EH (cell line): ENCODE measurements around the gene TAB3.
"Not testable (repeated sequence)": the region's sequence is repeated elsewhere in the genome, so short reads cannot be mapped to it uniquely, and the experiment has no call there.

ENCODE experiments used
- DNase-seq: peaks from one replicate; pipeline ENCODE4 v3.0.0-alpha.2; 2015; ENCODE audit warnings: low read depth

TAB3 gene

GRCh38 chrX:30816079-30816478 is 73.0 kb downstream of the TAB3 start:
- DNase-seq = no peak

- DNase-seq = no peak
Measured at GRCh38 chrX:30814978-30815377, 74.1 kb downstream of the TAB3 start.

DNA sequence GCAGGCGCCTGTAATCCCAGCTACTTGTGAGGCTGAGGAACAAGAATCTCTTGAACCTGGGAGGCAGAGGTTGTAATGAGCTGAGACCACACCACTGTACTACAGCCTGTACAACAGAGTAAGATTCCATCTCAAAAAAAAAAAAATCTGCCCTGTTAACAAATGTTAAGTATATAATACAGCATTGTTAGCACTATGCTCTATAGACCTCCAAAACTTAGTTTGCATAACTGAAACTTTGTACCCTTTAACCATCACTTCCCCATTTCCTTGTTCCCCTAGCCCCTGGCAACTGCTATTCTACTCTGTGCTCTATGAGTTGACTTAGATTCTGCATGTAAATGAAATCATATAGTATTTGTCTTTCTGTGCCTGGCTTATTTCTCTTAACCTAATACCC is 76.7 kb downstream of the TAB3 start:
- no peak for DNase-seq

- DNase-seq = no peak
Measured at GRCh38 chrX:30806187-30806728, 82.8 kb downstream of the TAB3 start.

- DNase-seq = no peak
Measured at GRCh38 chrX:30804462-30804861, 84.6 kb downstream of the TAB3 start.

- no peak for DNase-seq
Measured at GRCh38 chrX:30800901-30801300, 88.2 kb downstream of the TAB3 start.

GRCh38 chrX:30799327-30799726 is 89.7 kb downstream of the TAB3 start:
- DNase-seq = no peak

DNA sequence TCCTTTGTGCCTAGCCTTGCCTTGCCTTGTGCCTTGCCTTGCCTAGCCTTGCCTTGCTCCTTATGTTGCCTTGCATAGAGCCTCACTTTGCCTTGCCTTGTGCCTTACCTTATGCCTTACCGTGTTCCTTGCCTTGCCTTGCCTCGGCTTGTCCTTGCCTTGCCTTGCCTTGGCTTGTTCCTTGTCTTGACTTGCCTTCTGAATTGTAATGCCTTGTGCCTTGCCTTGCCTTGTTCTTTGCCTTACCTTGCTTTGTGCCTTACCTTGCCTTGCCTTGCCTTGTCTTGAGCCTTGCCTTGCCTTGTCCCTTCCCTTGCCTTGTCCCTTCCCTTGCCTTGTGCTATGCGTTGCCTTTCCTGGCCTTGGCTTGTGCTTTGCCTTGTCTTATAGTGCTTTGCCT is 90.2 kb downstream of the TAB3 start:
- DNase-seq = no peak

DNA sequence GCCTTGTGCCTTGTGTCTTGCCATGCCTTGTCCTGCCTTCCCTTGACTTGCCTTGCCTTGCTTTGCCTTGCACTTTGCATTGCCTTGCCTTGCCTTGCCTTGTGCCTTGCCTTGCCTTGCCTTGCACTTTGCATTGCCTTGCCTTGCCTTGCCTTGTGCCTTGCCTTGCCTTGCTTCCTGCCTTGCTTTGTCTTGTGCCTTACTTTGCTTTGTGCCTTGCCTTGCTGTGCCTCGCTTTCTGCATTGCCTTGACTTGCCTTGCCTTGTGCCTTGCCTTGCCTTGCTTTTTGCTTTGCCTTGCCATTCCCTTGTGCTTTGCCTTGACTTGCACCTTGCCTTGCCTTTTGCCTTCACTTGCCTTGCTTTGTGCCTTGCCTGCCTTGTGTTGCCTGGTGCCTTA is 91.8 kb downstream of the TAB3 start:
- not testable (repeated sequence) for DNase-seq

- DNase-seq = no peak
Measured at GRCh38 chrX:30795981-30796958, 92.8 kb downstream of the TAB3 start.

DNA sequence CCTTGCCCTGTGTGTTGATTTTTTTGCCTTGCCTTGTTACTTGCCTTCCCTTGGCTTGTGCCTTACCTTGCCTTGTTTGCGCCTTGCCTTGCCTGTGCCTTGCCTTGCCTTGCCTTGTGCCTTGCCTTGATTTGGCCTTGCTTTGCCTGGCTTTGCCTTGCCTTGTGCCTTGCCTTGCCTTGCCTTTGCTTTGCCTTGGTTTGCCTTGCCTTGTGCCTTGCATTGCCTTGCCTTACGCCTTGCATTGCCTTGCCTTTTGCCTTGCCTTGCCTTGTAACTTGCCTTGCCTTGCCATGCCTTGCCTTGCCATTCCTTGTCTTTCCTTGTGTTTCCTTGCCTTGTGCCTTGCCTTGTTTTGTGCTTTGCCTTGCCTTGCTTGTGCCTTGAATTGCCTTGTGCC is 94.6 kb downstream of the TAB3 start:
- no peak for DNase-seq

DNA sequence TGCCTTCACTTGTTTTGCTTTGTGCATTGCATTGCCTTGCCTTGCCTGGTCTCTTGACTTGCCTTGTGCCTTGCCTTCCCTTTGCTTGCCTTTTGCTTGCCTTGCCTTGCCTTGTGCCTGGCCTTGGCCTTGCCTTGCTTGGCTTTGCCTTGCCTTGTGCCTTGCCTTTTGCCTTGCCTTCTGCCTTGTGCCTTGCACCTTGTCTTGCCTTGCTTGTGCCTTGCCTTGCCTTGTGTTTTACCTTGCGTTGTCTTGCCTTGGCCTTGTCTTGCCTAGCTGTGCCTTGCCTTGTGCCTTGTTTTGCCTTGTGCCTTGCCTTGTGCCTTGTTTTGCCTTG is 95.3 kb downstream of the TAB3 start:
- DNase-seq = no peak

- no peak for DNase-seq
Measured at GRCh38 chrX:30793075-30793766, 95.8 kb downstream of the TAB3 start.

DNA sequence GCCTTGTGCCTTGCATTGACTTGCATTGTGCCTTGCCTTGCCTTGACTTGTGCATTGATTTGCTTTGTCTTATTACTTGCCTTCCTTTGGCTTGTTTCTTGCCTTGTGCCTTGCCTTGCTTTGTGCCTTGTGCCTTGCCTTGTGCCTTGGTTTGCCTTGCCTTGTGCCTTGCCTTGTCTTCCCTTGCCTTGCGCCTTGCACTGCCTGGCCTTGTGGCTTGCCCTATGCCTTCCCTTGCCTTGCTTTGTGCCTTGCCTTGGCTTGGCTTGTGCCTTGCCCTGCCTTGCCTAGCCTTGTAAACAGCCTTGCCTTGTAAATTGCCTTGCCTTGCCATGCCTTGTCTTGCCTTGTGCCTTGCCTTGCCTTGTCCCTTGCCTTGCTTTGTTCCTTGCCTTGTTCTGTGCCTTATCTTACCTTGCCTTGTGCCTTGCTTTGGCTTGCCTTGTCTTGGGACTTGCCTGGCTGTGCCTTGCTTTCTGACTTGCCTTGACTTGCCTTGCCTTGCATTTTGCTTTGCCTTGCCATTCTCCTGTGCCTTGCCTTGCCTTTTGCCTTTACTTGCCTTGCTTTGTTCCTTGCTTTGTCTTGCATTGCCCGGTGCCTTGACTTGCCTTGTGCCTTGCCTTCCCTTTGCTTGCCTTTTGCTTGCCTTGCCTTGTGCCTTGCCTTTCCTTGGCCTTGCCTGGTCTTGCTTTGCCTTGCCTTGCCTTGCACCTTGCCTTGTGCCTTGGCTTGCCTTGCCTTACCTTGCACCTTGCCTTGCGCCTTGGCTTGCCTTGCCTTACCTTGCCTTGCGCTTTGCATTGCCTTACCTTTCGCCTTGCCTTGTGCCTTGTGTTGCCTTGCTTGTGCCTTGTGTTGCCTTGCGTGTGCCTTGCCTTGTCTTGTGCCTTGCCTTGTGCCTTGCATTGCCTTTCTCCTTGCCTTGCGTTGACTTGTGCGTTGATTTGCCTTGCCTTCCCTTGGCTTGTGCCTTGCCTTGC is 97.5 kb downstream of the TAB3 start:
- DNase-seq = no peak

GRCh38 chrX:30787012-30787411 is 102.0 kb downstream of the TAB3 start:
- DNase-seq = no peak

GRCh38 chrX:30786374-30786773 is 102.7 kb downstream of the TAB3 start:
- no peak for DNase-seq

GRCh38 chrX:30781711-30782444 is 107.2 kb downstream of the TAB3 start:
- no peak for DNase-seq

GRCh38 chrX:30779453-30780030 is 109.5 kb downstream of the TAB3 start:
- DNase-seq = no peak

DNA sequence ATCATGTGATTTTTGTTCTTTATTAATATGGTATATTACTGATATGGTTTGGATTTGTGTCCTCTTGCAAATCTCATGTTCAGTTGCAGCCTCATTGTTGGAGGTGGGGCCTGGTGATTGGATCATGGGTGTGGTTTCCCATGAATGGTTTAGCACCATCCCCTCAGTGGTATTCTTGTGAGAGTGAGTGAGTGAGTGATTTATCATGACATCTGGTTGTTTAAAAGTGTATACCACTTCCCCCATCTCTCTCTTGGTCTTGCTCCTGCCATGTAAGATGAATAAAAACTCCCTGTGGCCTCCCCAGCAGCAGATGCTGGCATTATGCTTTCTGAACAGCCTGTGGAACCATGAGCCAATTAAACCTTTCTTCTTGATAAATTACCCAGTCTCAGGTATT is 111.5 kb downstream of the TAB3 start:
- no peak for DNase-seq
